Naive thymus-derived CD4-positive, alpha-beta T cell (primary cell): ENCODE measurements around the gene CADM1. TPM values are rescaled to one million over a fixed set of nuclear protein-coding genes. Genes with fewer than 3 reads are reported as not detected.

ENCODE experiments used
- ATAC-seq: fragments of 150-1000 bp; cut with Tn5 transposase; 2 replicates; pipeline ENCODE4 v1.10.0; 2021; ENCODE audit warnings: mild to moderate bottlenecking, moderate library complexity
- CTCF ChIA-PET: fragments of 350-600 bp; sonication (Branson Sonifier 250); formaldehyde crosslinking; loops from one replicate; lab custom pipeline; 2021; ENCODE audit warnings: antibody characterized with exemption; lab: Charles Lee
- POLR2A ChIA-PET: fragments of 350-600 bp; sonication (Branson Sonifier 250); formaldehyde crosslinking; loops from one replicate; lab custom pipeline; 2021; ENCODE audit warnings: antibody characterized with exemption, inconsistent platforms; lab: Charles Lee
- DNase-seq, 9 donors: peaks; one replicate each; pipeline versions ENCODE4 v3.0.0 to v3.0.0-alpha.2; 2020 to 2022; ENCODE audit warnings: mixed read lengths in 1 of 9
- H3K27ac ChIP-seq: one replicate; pipeline ENCODE4 v1.7.0; 2013; ENCODE audit warnings: mild to moderate bottlenecking, low read depth, low read length, moderate library complexity
- H3K27me3 ChIP-seq, 2 donors: one replicate each; pipeline ENCODE4 v1.7.0; 2013; ENCODE audit warnings: low read length in 2 of 2, mild to moderate bottlenecking in 2 of 2, moderate library complexity in 2 of 2; ENCODE audit not compliant: control insufficient read depth in 2 of 2, insufficient read depth in 2 of 2
- H3K36me3 ChIP-seq, 3 experiments: 1 replicate in 2 of 3; 2 replicates in 1 of 3; pipeline ENCODE4 v1.7.0; 2013; ENCODE audit warnings: low read length in 3 of 3, mild to moderate bottlenecking in 3 of 3, moderate library complexity in 1 of 3; ENCODE audit not compliant: insufficient read depth in 3 of 3, control insufficient read depth in 2 of 3
- H3K4me1 ChIP-seq, 2 donors: one replicate each; pipeline ENCODE4 v1.7.0; 2013; ENCODE audit warnings: low read length in 2 of 2, mild to moderate bottlenecking in 2 of 2, moderate library complexity in 1 of 2; ENCODE audit not compliant: control insufficient read depth in 2 of 2, insufficient read depth in 2 of 2
- H3K4me3 ChIP-seq: 2 replicates; pipeline ENCODE4 v1.7.0; 2013; ENCODE audit warnings: mild to moderate bottlenecking, low read length
- H3K9me3 ChIP-seq, 3 experiments: 1 replicate in 2 of 3; 2 replicates in 1 of 3; pipeline ENCODE4 v1.7.0; 2013; ENCODE audit warnings: low read length in 3 of 3; ENCODE audit not compliant: control insufficient read depth in 2 of 3
- H3K27ac Mint-ChIP-seq, 9 donors: one replicate each; pipeline ENCODE4 v1.8.0; 2020 to 2022; ENCODE audit warnings: mixed read lengths in 9 of 9, mild to moderate bottlenecking in 8 of 9, moderate library complexity in 5 of 9, inconsistent platforms in 2 of 9
- H3K27me3 Mint-ChIP-seq, 5 donors: one replicate each; pipeline ENCODE4 v1.8.0; 2021 to 2022; ENCODE audit warnings: mixed read lengths in 5 of 5, mild to moderate bottlenecking in 1 of 5
- H3K36me3 Mint-ChIP-seq, 5 donors: one replicate each; pipeline ENCODE4 v1.8.0; 2020 to 2022; ENCODE audit warnings: mixed read lengths in 5 of 5, mild to moderate bottlenecking in 3 of 5, inconsistent platforms in 1 of 5
- H3K4me1 Mint-ChIP-seq, 7 donors: one replicate each; pipeline ENCODE4 v1.8.0; 2020 to 2022; ENCODE audit warnings: mixed read lengths in 7 of 7, mild to moderate bottlenecking in 3 of 7, inconsistent platforms in 1 of 7
- H3K4me3 Mint-ChIP-seq, 10 donors: one replicate each; pipeline ENCODE4 v1.8.0; 2020 to 2022; ENCODE audit warnings: mild to moderate bottlenecking in 10 of 10, mixed read lengths in 10 of 10, moderate library complexity in 6 of 10, inconsistent platforms in 2 of 10
- H3K9me3 Mint-ChIP-seq, 11 donors: one replicate each; pipeline ENCODE4 v1.8.0; 2020 to 2022; ENCODE audit warnings: mixed read lengths in 11 of 11, mild to moderate bottlenecking in 4 of 11, inconsistent platforms in 1 of 11, moderate library complexity in 1 of 11
- intact Hi-C, 2 donors: fragments of 100-400 bp; cut with micrococcal nuclease; formaldehyde crosslinking; loops; one replicate each; pipeline ENCODE4 v1.15.1; 2023
- polyA plus RNA-seq, 2 donors: library from polyadenylated mRNA; unstranded; fragments of 300-500 nt; fragmentation: Illumina TruSeq; gene quantifications; one replicate each; pipeline ENCODE4 v1.2.3, GENCODE V29; 2021
- total RNA-seq, 6 experiments: library from RNA in 5 of 6; stranded (reverse) in 5 of 6; gene quantifications; 1 replicate in 5 of 6; 2 replicates in 1 of 6; pipeline ENCODE4 v1.2.3 and lab custom pipeline; 2021 to 2026

The CADM1 gene
- total and polyA plus RNA-seq, 7 experiments from 2014 or later = 0.29 to 2.7 (median 0.69) TPM

GRCh38 chr11:115170133-115170815, 333.9 kb downstream of the CADM1 start:
- Histone ChIP-seq H3K36me3 (no peaks in the 10 kb centered on the region), H3K9me3 (no peaks in the 10 kb centered on the region), H3K27ac (no peak overlapping the region), H3K27me3 (no peaks in the 10 kb centered on the region), H3K4me1 (no peaks in the 10 kb centered on the region), H3K4me3 (no peak overlapping the region)
- intact Hi-C loops = no loop called here
- ATAC-seq = no peak
- no peak for DNase-seq
- peaks cover 0 to 5% (median 0%) of the 10 kb centered on the region in 11 donors for H3K9me3 Mint-ChIP-seq
- POLR2A ChIA-PET = no interaction called here
- no peaks in the 10 kb centered on the region for H3K36me3 Mint-ChIP-seq
- CTCF ChIA-PET = interaction anchor here (1.0 kb wide), 1 partner anchor 11 kb away, joined by 3 read pairs; no protein-coding TSS in a partner anchor
- no peak overlapping the region for H3K4me3 Mint-ChIP-seq
- no peak overlapping the region for H3K27ac Mint-ChIP-seq
- no peaks in the 10 kb centered on the region for H3K4me1 Mint-ChIP-seq
- H3K27me3 Mint-ChIP-seq = peaks cover 8 to 31% (median 10%) of the 10 kb centered on the region in 5 donors

- Mint-ChIP-seq H3K4me1 (no peaks in the 10 kb centered on the region), H3K4me3 (no peak overlapping the region), H3K27me3 (peaks cover 10 to 31% (median 14%) of the 10 kb centered on the region in 5 donors), H3K27ac (no peak overlapping the region), H3K36me3 (no peaks in the 10 kb centered on the region), H3K9me3 (peaks cover 0 to 5% (median 0%) of the 10 kb centered on the region in 11 donors)
- DNase-seq (no peak), ATAC-seq (no peak)
- Histone ChIP-seq H3K27ac (no peak overlapping the region), H3K27me3 (no peaks in the 10 kb centered on the region), H3K36me3 (no peaks in the 10 kb centered on the region), H3K4me1 (no peaks in the 10 kb centered on the region), H3K9me3 (no peaks in the 10 kb centered on the region), H3K4me3 (no peak overlapping the region)
- CTCF ChIA-PET = no interaction called here
- intact Hi-C loops = no loop called here
- POLR2A ChIA-PET = no interaction called here
Observed at GRCh38 chr11:115169251-115169650, 335.0 kb downstream of the CADM1 start.

- Histone ChIP-seq H3K36me3 (no peaks in the 10 kb centered on the region), H3K9me3 (no peaks in the 10 kb centered on the region), H3K27me3 (no peaks in the 10 kb centered on the region), H3K4me1 (no peaks in the 10 kb centered on the region), H3K27ac (no peak overlapping the region), H3K4me3 (no peak overlapping the region)
- peaks cover 0 to 5% (median 0%) of the 10 kb centered on the region in 11 donors for H3K9me3 Mint-ChIP-seq
- H3K4me1 Mint-ChIP-seq = no peaks in the 10 kb centered on the region
- H3K27ac Mint-ChIP-seq = no peak overlapping the region
- ChIA-PET POLR2A (no interaction called here), CTCF (no interaction called here)
- H3K36me3 Mint-ChIP-seq = no peaks in the 10 kb centered on the region
- DNase-seq = no peak
- intact Hi-C loops = no loop called here
- peaks cover 10 to 35% (median 14%) of the 10 kb centered on the region in 5 donors for H3K27me3 Mint-ChIP-seq
- no peak for ATAC-seq
- H3K4me3 Mint-ChIP-seq = no peak overlapping the region
Observed at GRCh38 chr11:115168686-115169085, 335.5 kb downstream of the CADM1 start.

GRCh38 chr11:115168229-115168671, 336.0 kb downstream of the CADM1 start:
- POLR2A ChIA-PET = no interaction called here
- no peaks in the 10 kb centered on the region for H3K4me1 ChIP-seq
- Mint-ChIP-seq H3K4me3 (no peak overlapping the region), H3K27ac (no peak overlapping the region), H3K36me3 (no peaks in the 10 kb centered on the region), H3K27me3 (peaks cover 10 to 40% (median 16%) of the 10 kb centered on the region in 5 donors), H3K4me1 (no peaks in the 10 kb centered on the region), H3K9me3 (peaks cover 0 to 5% (median 0%) of the 10 kb centered on the region in 11 donors)
- DNase-seq (no peak), ATAC-seq (no peak)
- H3K9me3 ChIP-seq = no peaks in the 10 kb centered on the region
- no peak overlapping the region for H3K4me3 ChIP-seq
- H3K27ac ChIP-seq = no peak overlapping the region
- intact Hi-C loops = no loop called here
- CTCF ChIA-PET = no interaction called here
- no peaks in the 10 kb centered on the region for H3K27me3 ChIP-seq
- H3K36me3 ChIP-seq = no peaks in the 10 kb centered on the region

- H3K36me3 ChIP-seq = no peaks in the 10 kb centered on the region
- H3K4me1 Mint-ChIP-seq = no peaks in the 10 kb centered on the region
- CTCF ChIA-PET = no interaction called here
- H3K36me3 Mint-ChIP-seq = no peaks in the 10 kb centered on the region
- H3K4me3 ChIP-seq = no peak overlapping the region
- ATAC-seq = no peak
- no peak overlapping the region for H3K27ac ChIP-seq
- POLR2A ChIA-PET = no interaction called here
- peaks cover 0 to 5% (median 0%) of the 10 kb centered on the region in 11 donors for H3K9me3 Mint-ChIP-seq
- H3K4me1 ChIP-seq = no peaks in the 10 kb centered on the region
- no peaks in the 10 kb centered on the region for H3K9me3 ChIP-seq
- no peak for DNase-seq
- H3K27me3 ChIP-seq = no peaks in the 10 kb centered on the region
- no peak overlapping the region for H3K4me3 Mint-ChIP-seq
- H3K27ac Mint-ChIP-seq = no peak overlapping the region
- intact Hi-C loops = no loop called here
- peaks cover 13 to 46% (median 20%) of the 10 kb centered on the region in 5 donors for H3K27me3 Mint-ChIP-seq
Observed at GRCh38 chr11:115167456-115167855, 336.8 kb downstream of the CADM1 start.

GRCh38 chr11:115166820-115167219, 337.4 kb downstream of the CADM1 start:
- Histone ChIP-seq H3K27me3 (no peaks in the 10 kb centered on the region), H3K27ac (no peak overlapping the region), H3K4me3 (no peak overlapping the region), H3K9me3 (no peaks in the 10 kb centered on the region), H3K4me1 (no peaks in the 10 kb centered on the region), H3K36me3 (no peaks in the 10 kb centered on the region)
- peaks cover 0 to 5% (median 0%) of the 10 kb centered on the region in 11 donors for H3K9me3 Mint-ChIP-seq
- no peak overlapping the region for H3K27ac Mint-ChIP-seq
- no peaks in the 10 kb centered on the region for H3K4me1 Mint-ChIP-seq
- intact Hi-C loops = no loop called here
- ChIA-PET CTCF (no interaction called here), POLR2A (no interaction called here)
- H3K27me3 Mint-ChIP-seq = peaks cover 13 to 42% (median 21%) of the 10 kb centered on the region in 5 donors
- ATAC-seq (no peak), DNase-seq (no peak)
- no peak overlapping the region for H3K4me3 Mint-ChIP-seq
- H3K36me3 Mint-ChIP-seq = no peaks in the 10 kb centered on the region

- H3K27ac ChIP-seq = no peak overlapping the region
- intact Hi-C loops = no loop called here
- POLR2A ChIA-PET = no interaction called here
- Mint-ChIP-seq H3K36me3 (no peaks in the 10 kb centered on the region), H3K4me1 (no peaks in the 10 kb centered on the region), H3K9me3 (peaks cover 0 to 7% (median 0%) of the 10 kb centered on the region in 11 donors), H3K27ac (no peak overlapping the region), H3K27me3 (peaks cover 13 to 51% (median 28%) of the 10 kb centered on the region in 5 donors), H3K4me3 (no peak overlapping the region)
- DNase-seq (no peak), ATAC-seq (no peak)
- H3K36me3 ChIP-seq = no peaks in the 10 kb centered on the region
- no peaks in the 10 kb centered on the region for H3K4me1 ChIP-seq
- no peak overlapping the region for H3K4me3 ChIP-seq
- CTCF ChIA-PET = no interaction called here
- H3K9me3 ChIP-seq = no peaks in the 10 kb centered on the region
- no peaks in the 10 kb centered on the region for H3K27me3 ChIP-seq
Observed at GRCh38 chr11:115164774-115165173, 339.4 kb downstream of the CADM1 start.
